HFF-Myc (cell line): Measurements from ENCODE around the gene PTGDS.

Experiments
- DNase-seq: peaks from one replicate; pipeline ENCODE4 v3.0.0-alpha.2; 2011; ENCODE audit warnings: low read depth; ENCODE audit errors: extremely low read depth
- H3K4me3 ChIP-seq: replicated peaks from 2 replicates; pipeline ENCODE4 v1.5.1; 2011; ENCODE audit warnings: low read depth, mild to moderate bottlenecking, control low read depth, low read length
- CTCF ChIP-seq: IDR thresholded peaks from 2 replicates; pipeline ENCODE4 v1.5.1; 2012; ENCODE audit warnings: mild to moderate bottlenecking, low read depth, low read length, control low read depth; ENCODE audit errors: missing control alignments

PTGDS gene

GRCh38 chr9:136983656-136984314 lies 6.5 kb downstream of the PTGDS start:
- no peak for DNase-seq
- H3K4me3 ChIP-seq: no peak overlapping the region
- TF ChIP-seq CTCF: no peak

- no peak overlapping the region for H3K4me3 ChIP-seq
- DNase-seq: no peak
- no peak for TF ChIP-seq CTCF
Observed at GRCh38 chr9:136984464-136985026, 7.2 kb downstream of the PTGDS start.

- no peak for TF ChIP-seq CTCF
- no peak overlapping the region for H3K4me3 ChIP-seq
- no peak for DNase-seq
Observed at GRCh38 chr9:136985027-136985602, 7.8 kb downstream of the PTGDS start.

GRCh38 chr9:136985853-136986252 lies 8.5 kb downstream of the PTGDS start:
- no peak for TF ChIP-seq CTCF
- H3K4me3 ChIP-seq: no peak overlapping the region
- no peak for DNase-seq

- H3K4me3 ChIP-seq: no peak overlapping the region
- no peak for TF ChIP-seq CTCF
- DNase-seq: no peak
Observed at GRCh38 chr9:136988872-136989271, 11.6 kb downstream of the PTGDS start.

GRCh38 chr9:136990242-136990911 lies 13.1 kb downstream of the PTGDS start:
- no peak for DNase-seq
- no peak for TF ChIP-seq CTCF
- H3K4me3 ChIP-seq: no peak overlapping the region
